NCI-H2196 treated with DMSO at 0.1 percent for 48 hours (cell line): Measurements from ENCODE around the gene USP46.

Experiments
- DNase-seq: peaks from one replicate; lab custom pipeline; 2025; ENCODE audit not compliant: unreplicated experiment; lab: John Stamatoyannopoulos, UW

Gene USP46

DNA sequence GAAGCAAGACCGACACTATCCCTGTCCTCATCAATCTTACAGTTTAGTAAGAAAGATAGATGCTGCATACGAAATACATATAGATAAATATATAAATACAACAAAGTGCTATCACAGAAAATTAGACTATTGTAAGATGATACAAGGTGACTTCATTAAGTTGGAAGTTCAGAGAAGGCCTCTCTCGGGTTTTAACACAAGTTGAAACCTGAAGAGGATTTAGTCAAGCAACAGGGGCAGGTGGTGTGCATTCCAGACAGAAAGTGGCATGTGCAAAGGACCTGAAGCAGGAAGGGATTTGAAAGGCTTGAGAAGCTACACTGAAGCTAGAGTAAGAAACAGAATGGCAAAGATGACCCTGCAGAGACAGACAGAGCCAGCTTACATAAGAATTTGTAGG is 36.5 kb downstream of the USP46 start:
- DNase-seq: no peak

DNA sequence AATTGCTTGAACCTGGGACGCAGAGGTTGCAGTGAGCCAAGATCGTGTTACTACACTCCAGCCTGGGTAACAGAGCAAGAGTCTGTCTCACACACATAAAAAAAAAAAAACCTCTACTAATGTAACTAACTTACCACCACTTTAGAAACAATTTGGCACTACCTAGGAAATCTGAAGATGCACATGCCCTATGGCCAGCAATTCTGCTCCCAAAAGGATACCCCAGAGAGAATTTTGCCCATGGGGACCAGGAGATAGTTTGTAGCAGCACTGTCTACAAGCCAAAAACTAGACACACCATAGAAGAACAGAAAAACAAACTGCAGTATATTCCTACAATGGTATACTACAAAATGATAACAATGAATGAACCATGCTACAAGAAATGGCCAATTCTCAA is 37.5 kb downstream of the USP46 start:
- no peak for DNase-seq

DNA sequence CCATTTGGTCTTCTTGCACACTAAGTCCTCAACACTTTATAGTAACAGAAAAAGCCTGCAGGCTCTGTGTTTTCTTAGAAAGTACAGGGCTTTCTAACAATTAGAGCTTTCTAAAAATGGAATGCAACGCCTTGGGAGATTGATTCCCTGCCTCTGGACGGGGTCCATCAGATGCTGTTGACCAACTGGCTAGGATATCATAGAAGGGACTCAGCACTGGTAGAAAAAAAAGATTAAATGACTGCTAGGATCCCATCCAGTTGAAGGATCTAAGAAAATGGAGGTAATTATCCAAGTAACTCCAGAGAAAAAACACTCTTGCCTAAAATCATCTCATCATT is 39.5 kb downstream of the USP46 start:
- no peak for DNase-seq

- DNase-seq: no peak
Measured at GRCh38 chr4:52618795-52619590, 40.1 kb downstream of the USP46 start.

GRCh38 chr4:52617336-52618020 is 41.6 kb downstream of the USP46 start:
- DNase-seq: no peak

DNA sequence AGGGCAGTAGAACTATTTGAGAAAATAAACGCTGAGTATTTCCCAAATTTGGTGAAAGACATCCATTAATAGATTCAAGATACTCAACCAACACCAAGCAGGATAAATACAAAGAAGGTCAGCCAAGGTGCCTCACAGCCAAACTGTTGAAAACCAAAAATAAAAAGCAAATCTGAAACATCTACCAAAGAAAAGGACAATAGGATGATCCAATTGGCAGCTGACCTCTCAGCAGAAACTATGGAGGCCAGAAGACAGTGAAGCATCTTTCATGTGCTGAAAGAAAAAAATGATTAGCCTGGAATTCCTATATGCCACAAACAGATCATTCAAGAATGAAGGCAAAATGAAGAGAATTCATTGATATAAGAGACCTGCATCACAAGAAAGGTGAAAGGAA is 44.9 kb downstream of the USP46 start:
- DNase-seq: no peak

GRCh38 chr4:52612341-52612740 is 46.8 kb downstream of the USP46 start:
- no peak for DNase-seq

DNA sequence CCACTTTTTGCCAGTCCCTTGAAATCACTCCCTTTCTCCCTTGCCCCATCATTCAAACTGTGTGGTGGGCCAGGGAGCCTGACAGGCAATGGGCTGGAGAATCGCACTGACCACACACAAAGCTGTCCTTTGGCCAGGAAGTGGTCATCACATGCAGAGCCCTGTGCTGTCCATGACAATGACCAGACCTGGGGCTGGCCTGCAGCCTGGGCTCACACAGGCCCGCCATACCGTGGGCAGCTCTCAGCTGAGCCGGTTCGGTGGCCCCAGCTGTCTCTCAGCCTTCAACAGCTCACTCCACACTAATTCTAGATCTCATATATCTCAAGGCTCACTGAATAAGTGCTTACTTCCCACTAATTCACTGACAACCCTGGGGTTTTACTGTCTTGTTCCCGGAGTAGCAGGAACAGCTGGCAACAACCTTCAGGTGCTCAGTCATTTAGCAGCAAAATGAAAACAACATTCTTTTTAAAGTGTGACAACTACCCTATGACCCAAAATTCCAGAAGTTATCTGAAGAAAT is 48.0 kb downstream of the USP46 start:
- DNase-seq: no peak

DNA sequence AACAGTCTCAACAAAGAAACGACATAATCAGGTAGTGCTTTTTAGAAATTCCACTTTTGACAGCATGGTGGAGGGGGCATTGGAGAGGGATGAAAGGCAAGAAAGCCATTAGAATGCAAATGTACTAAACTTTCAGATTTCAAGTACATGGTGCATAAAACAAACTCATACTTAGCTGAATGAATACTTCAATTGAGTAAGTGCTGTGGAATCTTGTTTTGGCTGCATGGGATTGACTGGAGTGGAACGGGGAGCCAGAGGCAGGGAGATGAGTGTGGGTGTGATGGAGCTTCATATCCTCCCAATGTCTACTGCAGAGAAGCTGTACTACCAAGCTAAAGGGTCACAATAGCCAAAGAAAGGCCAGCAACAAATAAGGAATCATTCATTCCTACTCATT is 52.4 kb downstream of the USP46 start:
- no peak for DNase-seq

GRCh38 chr4:52606040-52606439 is 53.1 kb downstream of the USP46 start:
- no peak for DNase-seq

GRCh38 chr4:52604215-52604614 is 54.9 kb downstream of the USP46 start:
- no peak for DNase-seq

GRCh38 chr4:52600275-52600674 is 58.8 kb downstream of the USP46 start:
- no peak for DNase-seq

GRCh38 chr4:52595001-52595400 is 64.1 kb downstream of the USP46 start:
- no peak for DNase-seq

GRCh38 chr4:52592287-52592686 is 66.8 kb downstream of the USP46 start:
- no peak for DNase-seq

DNA sequence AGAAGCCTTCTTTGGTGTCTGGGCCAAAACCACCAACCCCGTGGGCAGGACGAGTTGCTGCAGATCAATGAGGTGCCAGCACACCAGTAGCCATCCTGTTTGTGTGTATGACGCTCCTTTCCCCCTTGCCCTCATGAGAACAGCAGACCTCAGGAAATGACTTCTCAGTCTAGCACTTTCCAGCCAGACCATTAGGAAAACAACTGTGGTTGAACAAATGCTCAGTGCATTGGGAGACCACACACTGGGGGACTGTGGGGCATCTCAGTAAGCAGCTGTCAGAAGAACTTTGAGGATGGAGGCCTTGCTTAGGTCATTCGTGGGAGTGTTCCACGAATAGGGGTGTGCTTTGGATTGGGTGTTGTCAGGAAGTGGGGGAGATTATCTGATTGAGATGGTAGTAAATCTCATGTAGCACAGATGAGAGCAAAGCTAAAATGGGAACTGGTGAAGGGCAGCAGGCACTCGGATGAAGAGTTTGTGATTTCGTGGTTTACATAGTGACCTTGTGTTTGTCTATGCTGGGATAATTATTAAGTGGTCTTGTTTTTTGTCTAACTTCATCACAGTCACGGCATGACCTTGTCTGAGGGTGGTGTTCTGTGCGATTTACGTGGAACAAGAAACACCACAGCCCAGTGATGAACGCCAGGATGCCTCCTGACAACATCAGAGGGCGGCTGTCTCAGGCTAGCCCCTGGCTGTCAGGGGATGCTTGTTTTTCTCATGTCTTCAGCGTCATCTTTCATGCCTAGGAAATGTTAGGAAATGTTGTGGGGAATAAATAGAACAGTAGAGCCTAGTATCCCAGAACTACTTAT is 70.1 kb downstream of the USP46 start:
- no peak for DNase-seq

DNA sequence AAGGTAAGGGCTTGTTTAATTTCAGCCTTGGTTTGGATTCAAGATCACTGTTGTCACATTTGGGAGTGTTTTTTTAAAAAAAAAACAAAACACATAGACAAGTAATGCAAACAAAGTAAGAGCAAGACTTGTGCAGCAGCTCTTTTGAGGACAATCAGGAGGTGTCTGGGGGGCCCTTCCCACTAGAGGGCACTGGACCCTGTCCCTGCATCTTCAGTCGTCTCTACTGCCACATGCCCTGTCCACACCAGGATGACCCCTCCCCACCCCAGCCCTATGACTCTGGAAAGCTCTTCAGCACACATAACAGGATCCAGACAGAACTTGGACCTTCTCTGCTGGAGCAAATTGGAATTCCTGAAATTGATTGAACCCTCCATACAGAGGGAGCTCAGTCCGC is 71.0 kb downstream of the USP46 start:
- DNase-seq: no peak

DNA sequence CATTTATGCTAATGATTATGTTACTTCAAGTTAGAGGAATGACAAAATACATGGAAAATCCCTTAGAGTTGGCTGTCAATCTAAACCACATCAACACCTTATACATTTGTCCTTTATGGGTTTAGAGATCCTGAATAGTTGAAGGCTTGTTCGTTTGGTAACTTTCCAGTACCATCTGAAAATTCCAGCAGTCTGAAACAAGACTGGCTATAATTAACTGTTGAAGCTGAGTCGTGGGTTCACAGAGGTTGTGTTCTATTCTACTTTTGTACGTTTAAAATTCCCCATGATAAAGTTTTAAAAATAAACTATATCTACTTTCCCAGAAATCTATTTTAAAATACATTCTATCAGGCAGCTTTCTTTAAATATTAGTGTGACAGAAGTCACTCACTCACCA is 73.0 kb downstream of the USP46 start:
- no peak for DNase-seq

DNA sequence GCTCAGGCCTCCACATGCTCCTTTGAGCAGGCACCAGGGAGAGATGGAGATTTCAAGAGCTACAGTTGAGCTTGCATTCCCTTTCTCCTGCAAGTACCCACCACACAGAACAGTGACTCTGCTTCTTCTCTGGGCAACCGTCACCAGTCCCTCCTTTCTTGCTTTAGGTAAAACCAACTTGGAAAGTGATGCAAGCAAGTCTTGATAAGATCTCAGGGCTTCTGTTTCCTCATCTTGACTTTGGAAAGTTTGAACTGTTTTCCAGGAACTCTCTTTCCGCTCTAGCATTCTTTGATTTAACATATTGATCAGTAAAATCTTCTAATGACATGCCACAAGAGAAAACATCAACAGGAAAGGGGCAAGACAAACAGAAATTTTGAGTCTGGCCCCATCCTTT is 73.7 kb downstream of the USP46 start:
- no peak for DNase-seq

- DNase-seq: no peak
Measured at GRCh38 chr4:52579602-52580272, 79.4 kb downstream of the USP46 start.

- DNase-seq: no peak
Measured at GRCh38 chr4:52578951-52579350, 80.2 kb downstream of the USP46 start.

DNA sequence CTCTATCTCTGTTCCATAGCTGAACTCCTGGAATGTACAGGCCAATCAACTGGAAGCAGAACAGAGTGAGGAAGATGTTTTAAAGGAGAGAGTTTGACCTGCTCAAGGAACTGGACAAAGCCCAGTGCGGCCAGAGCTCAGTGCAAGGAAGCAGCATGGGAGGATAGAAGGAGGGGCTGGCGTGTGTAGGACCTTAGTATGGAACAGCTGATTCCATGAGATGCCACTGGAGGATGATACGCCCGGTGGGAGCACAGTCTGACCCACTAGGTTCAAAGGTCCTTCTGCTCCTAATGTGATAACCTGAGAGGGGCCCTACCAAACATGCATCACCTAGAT is 81.5 kb downstream of the USP46 start:
- no peak for DNase-seq
